HepG2 (cell line): ENCODE results near the gene ATP11A. TPM values are rescaled to one million over a fixed set of nuclear protein-coding genes. Genes with fewer than 3 reads are reported as not detected.
A peak's percentile ranks its signal among the peaks of the same experiment; 100 is the strongest.

Source experiments
- CREM ChIP-seq, 2 experiments: sonication (generic) in 1 of 2; formaldehyde crosslinking in 1 of 2; IDR thresholded peaks; 2 replicates each; pipeline versions ENCODE4 v1.4.0 to v1.6.1; 2016 to 2020; ENCODE audit warnings: antibody characterized with exemption in 1 of 2, mild to moderate bottlenecking in 1 of 2, missing genetic modification reagents in 1 of 2
- FOXJ3 ChIP-seq: sonication (generic); formaldehyde crosslinking; IDR thresholded peaks from 2 replicates; pipeline ENCODE4 v1.4.0; 2020; ENCODE audit warnings: missing genetic modification reagents, mild to moderate bottlenecking, borderline replicate concordance
- MEIS2 ChIP-seq: sonication (generic); formaldehyde crosslinking; IDR thresholded peaks from 2 replicates; pipeline ENCODE4 v1.9.0; 2021; ENCODE audit warnings: mild to moderate bottlenecking, missing genetic modification reagents
- NR1H2 ChIP-seq: sonication (generic); formaldehyde crosslinking; IDR thresholded peaks from 2 replicates; pipeline ENCODE4 v1.8.1; 2022; ENCODE audit warnings: low read depth, missing genetic modification reagents, borderline replicate concordance
- POLR2AphosphoS5 ChIP-seq: IDR thresholded peaks from 2 replicates; pipeline ENCODE4 v1.6.1; 2012; ENCODE audit warnings: low read depth, low read length
- REPIN1 ChIP-seq: sonication (generic); formaldehyde crosslinking; IDR thresholded peaks from 2 replicates; pipeline ENCODE4 v1.8.0; 2022; ENCODE audit warnings: missing genetic modification reagents, low read depth, mild to moderate bottlenecking, borderline replicate concordance
- SALL1 ChIP-seq: sonication (generic); formaldehyde crosslinking; IDR thresholded peaks from 2 replicates; pipeline ENCODE4 v1.8.0; 2022; ENCODE audit warnings: mild to moderate bottlenecking, missing genetic modification reagents
- STAG1 ChIP-seq: sonication (generic); formaldehyde crosslinking; IDR thresholded peaks from 2 replicates; pipeline ENCODE4 v1.4.0; 2020; ENCODE audit warnings: missing genetic modification reagents
- THRA ChIP-seq: sonication (generic); formaldehyde crosslinking; IDR thresholded peaks from 2 replicates; pipeline ENCODE4 v1.4.0; 2020; ENCODE audit warnings: missing genetic modification reagents, borderline replicate concordance
- ZBTB40 ChIP-seq, 2 experiments: fragments of 450-650 bp in 1 of 2; sonication (generic) in 1 of 2; formaldehyde crosslinking in 1 of 2; IDR thresholded peaks; 2 replicates each; pipeline versions ENCODE4 v1.6.1 to v1.8.0; 2016 to 2022; ENCODE audit warnings: antibody characterized with exemption in 1 of 2, mild to moderate bottlenecking in 1 of 2, missing genetic modification reagents in 1 of 2
- ZNF670 ChIP-seq: sonication (generic); formaldehyde crosslinking; IDR thresholded peaks from 2 replicates; pipeline ENCODE4 v1.8.0; 2022; ENCODE audit warnings: mild to moderate bottlenecking, missing genetic modification reagents, borderline replicate concordance
- ZNF687 ChIP-seq: sonication (generic); formaldehyde crosslinking; IDR thresholded peaks from 2 replicates; pipeline ENCODE4 v1.5.1; 2020; ENCODE audit warnings: mild to moderate bottlenecking, missing genetic modification reagents, moderate library complexity
- polyA plus RNA-seq, 8 experiments: library from polyadenylated mRNA; depleted of rRNA in 3 of 8; stranded (reverse) in 7 of 8; unstranded in 1 of 8; fragments of >200 nt; fragmentation: Illumina TruSeq in 4 of 8; extraction: Trizol in 4 of 8; gene quantifications; 2 replicates each; pipeline versions ENCODE4 v1.2.1 to v1.2.3, GENCODE V29; 2011 to 2016; ENCODE audit warnings: low read depth in 4 of 8, missing spikeins in 1 of 8, mixed read lengths in 1 of 8; ENCODE audit not compliant: insufficient read depth in 1 of 8
- total RNA-seq, 5 experiments: library from RNA; depleted of rRNA; stranded (reverse); fragments of >200 nt; fragmentation: Illumina TruSeq; extraction: Trizol; gene quantifications; 2 replicates each; pipeline ENCODE4 v1.2.3, GENCODE V29; 2016; ENCODE audit warnings: low read depth in 1 of 5

The ATP11A gene
- total and polyA plus RNA-seq, 2 of the 13 experiments (the other 11 are each of a cell fraction or from before 2014, with no cell fraction given): 18.4 to 20.1 TPM

- TF ChIP-seq ZBTB40 (IDR thresholded peaks at IDR 0.05): no peak
- TF ChIP-seq ZBTB40 (CRISPR knock-in tag; IDR thresholded peaks at IDR 0.05): no peak
- no peak for TF ChIP-seq ZNF670 (CRISPR knock-in tag)
- TF ChIP-seq POLR2AphosphoS5: no peak
- peak; percentile 61 for TF ChIP-seq SALL1
- peak; percentile 77 for TF ChIP-seq ZNF687 (CRISPR knock-in tag)
- no peak for TF ChIP-seq NR1H2
- TF ChIP-seq STAG1 (CRISPR knock-in tag): peak; percentile 54
- TF ChIP-seq THRA (CRISPR knock-in tag): no peak
- no peak for TF ChIP-seq MEIS2 (CRISPR knock-in tag)
- no peak for TF ChIP-seq FOXJ3 (CRISPR knock-in tag)
- TF ChIP-seq CREM (IDR thresholded peaks at IDR 0.05): peak; percentile 42; the same call in 1 of the 2 replicates
- TF ChIP-seq CREM (CRISPR knock-in tag; IDR thresholded peaks at IDR 0.05): no peak
- TF ChIP-seq REPIN1 (CRISPR knock-in tag): no peak
Measured at GRCh38 chr13:112928972-112929782, 239.3 kb downstream of the ATP11A start (continued).
